ENCODE data around the gene SLC34A2.

SLC34A2 gene

DNA sequence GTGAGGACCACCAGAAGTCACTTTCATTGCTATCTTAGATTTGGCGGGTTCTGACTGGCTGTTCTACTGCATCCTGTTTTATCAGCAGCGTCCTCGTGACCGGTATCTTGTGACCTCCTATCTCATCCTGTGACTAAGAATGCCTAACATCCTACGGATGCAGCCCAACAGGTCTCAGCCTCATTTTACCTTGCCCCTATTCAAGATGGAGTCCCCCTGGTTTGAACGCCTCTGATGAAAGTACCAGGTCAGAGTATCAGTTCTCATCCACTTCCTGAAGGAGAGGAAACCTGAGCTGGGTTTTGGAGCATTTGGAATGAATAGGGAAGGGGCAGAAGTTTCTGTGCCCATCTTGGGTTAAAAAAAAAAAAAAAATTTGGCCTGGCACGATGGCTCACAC lies 70.2 kb downstream of the SLC34A2 start:
- no peak for DNase-seq (ENCODE audit: low read depth)

DNA sequence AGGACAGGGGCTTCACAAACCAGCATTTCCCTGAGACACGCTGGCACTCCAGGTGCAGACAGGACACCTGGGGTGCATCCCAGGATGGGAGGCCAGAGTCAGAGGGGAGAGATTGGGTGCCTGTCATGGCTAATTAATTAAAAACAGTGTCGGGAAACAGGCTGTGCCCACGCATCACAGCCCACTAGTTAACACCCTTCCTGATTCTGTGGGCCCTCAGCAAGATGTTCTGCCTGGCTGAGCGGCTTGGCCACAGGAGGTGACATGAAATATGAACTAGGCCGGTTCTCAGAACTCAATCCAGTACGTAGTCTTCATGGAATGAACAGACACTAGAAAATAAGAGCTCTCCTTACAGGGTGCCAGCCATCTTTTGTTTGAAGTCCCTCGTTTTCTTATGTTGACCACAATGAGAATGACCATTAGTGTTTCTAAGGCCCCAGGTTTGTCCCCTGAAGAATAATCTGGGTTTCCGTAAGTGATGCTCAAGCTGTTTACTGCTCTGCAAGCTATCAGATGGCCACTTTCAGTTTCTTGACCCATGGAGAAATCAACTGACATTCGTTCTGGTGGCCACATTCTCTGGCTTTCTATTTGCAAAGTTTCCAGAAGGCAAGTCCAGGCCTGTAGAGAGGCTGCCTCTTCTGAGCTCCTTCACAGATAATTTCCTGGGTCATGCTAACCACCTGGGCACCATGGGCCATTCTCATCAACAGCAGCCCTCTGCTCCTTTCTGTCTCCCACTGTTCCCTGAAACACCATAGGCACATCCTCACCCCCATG lies 72.3 kb downstream of the SLC34A2 start:
- no peak for DNase-seq (ENCODE audit: low read depth)
